AG10803 (cell line): Measurements from ENCODE around the gene CROCC2.

Source experiments
- DNase-seq: peaks from one replicate; pipeline ENCODE4 v3.0.0; 2010; ENCODE audit warnings: low read depth
- H3K4me3 ChIP-seq: 2 replicates; pipeline ENCODE4 v1.5.1; 2011; ENCODE audit warnings: mild to moderate bottlenecking, low read length, control low read depth
- CTCF ChIP-seq: conservative IDR thresholded peaks from 2 replicates; pipeline ENCODE4 v1.5.1; 2011; ENCODE audit warnings: mild to moderate bottlenecking, low read length, control low read depth, inconsistent platforms

The CROCC2 gene

GRCh38 chr2:240990266-240990529 is 84.1 kb downstream of the CROCC2 start:
- no peak for TF ChIP-seq CTCF
- no peak for DNase-seq
- H3K4me3 ChIP-seq, result no peak overlapping the region

DNA sequence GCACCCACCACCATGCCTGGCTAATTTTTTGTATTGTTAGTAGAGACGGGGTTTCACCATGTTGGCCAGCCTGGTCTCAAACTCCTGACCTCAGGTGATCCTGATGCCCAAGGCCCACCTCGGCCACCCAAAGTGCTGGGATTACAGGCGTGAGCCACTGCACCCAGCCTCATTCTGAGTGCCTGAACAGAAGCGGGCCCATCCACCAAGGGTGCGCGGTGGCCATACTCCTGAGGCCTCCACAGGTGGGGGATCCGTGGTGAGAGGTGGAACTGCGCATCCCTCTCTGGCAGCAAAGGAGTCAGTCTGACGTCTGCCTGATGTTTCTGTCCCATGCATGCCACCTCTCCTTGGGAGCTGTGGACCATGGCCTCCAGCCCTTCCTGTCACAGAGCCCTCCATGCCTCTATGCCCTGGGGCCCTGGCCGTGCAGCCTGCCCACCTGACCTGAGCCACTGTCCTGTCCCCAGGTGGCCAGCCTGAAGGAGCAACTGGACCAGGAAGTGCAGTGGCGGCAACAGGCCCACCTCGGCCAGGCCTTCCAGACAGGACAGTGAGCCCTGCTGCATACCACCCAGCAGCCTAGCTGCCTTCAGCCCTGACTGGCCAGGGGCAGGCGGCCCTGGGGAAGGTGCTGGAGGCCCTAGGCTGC is 84.7 kb downstream of the CROCC2 start:
- no peak for DNase-seq
- H3K4me3 ChIP-seq, result no peak overlapping the region
- TF ChIP-seq CTCF, result no peak

DNA sequence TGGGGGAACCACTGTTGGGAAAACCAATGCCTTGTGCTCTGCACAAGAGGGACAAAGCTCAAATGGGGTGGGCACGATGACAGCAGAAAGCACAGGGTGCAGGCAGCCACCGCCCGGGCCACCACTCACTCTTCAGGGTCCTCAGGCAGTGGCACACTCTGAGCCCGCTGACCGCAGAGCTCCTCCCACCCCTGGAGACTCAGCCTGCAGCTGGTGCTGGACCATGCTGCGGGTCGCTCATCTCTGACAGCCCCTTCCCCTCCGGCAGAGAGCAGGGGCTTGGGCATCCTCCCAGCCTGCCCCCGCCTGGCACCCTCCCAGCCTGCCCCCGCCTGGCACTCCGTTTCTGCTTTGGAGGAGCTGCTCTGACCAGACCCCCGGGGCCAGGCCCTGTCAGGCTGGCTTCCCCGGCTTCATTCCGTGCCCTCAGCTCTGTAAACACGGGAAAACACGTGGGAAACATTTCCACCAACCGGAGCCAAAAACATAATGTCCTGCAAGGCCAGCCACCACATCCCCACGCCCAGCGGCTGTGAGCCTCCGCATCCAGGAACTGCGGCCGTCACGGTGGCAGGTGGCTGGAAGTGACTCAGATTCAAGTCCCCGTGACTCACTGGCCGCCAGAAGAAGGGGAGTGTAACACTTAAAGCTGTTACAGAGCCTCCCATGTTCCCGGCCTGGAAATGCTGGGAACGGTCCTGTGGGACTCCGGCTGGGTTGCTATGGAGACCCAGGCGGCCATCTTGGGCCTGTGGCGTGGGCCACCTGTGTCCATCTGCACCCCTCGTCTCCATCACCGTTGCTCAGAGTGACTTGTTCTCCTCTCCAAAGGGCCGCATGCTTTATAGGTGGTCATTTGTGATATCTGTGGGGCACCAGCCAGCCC is 85.5 kb downstream of the CROCC2 start:
- peak; percentile 90 for DNase-seq
- H3K4me3 ChIP-seq, result no peak overlapping the region

GRCh38 chr2:240992572-240993291 is 86.6 kb downstream of the CROCC2 start:
- TF ChIP-seq CTCF, result no peak
- no peak overlapping the region for H3K4me3 ChIP-seq
- no peak for DNase-seq

More for the DNA sequence above, 85.5 kb downstream of the CROCC2 start:
- TF ChIP-seq CTCF, result no peak

DNA sequence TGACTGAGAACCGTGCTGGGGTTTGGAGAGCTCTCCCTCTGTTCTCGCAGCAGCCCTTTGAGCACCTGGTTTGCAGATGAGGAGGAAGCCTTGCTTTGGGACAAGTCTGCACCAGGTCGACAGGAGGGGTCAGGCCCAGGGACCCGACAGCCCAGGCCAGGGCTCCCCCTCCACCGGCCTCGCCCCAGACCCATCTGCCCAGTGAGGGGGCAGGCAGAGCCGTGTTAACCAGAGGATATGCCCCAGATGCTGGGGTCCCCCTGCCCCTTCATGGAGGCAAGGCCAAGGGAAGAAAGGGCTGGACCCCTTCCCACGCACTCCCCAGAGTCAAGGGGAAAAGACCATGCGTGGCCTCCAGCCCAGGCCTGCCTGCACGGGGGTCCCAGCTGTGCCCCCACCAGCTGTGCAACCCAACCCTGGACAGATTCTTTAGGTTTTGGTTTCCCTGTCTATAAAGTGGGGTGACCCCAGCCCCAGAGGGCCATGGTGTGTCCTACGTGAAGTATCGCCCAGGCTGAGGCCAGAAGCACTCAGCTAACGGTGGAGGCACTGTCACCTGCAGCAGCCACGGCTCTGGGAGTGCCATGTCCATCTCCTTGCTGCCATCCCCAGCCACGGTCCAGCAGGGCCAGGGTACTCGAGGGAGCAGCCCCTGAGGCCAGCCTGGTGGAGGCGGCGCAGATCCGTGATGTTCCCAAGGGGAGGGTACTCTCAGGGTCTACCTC is 87.5 kb downstream of the CROCC2 start:
- DNase-seq, result no peak
- TF ChIP-seq CTCF, result no peak
- no peak overlapping the region for H3K4me3 ChIP-seq

DNA sequence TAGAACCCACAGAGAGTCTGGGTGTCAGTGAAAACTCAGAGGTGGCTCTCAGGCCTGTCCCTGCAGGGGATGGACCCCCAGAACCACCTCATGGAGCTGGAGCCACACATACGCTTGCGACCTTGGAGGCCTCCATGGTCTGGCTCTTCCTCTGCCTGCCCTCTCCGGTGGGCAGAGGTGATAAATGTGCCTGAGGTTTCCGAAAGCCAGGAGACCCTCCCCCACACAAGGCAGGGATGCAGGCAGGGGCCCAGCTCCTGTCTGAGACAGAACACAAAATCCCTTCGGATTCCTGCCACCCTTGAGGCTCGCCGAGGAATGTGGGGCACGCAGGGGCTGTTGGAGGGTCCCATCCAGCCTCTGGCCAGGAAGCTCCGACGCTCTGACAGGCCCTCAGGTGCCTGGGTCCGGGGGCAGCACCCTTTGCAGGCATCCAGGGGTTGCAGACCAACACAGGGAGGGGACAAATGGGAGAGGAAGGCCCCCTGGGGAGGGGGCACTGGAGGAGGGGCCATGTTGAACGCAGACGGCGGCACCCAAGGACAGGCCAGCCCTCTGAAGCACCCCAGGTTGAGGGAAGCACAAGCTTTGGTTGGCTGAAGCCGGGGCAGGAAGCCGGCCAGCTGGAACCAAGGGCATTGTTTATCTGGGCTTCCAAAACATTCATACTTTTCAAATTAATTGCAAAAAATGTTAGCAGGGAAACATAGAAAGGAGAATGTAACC is 88.2 kb downstream of the CROCC2 start:
- H3K4me3 ChIP-seq, result no peak overlapping the region

More for the DNA sequence above, 88.2 kb downstream of the CROCC2 start:
- TF ChIP-seq CTCF, result no peak
- no peak for DNase-seq
